GM19193 (cell line): ENCODE results near the gene NOTCH1.
A peak's percentile ranks its signal among the peaks of the same experiment; 100 is the strongest.

Experiments
- POLR2A ChIP-seq: IDR thresholded peaks from 4 replicates; pipeline ENCODE4 v1.6.1; 2011; ENCODE audit not compliant: insufficient read depth, insufficient read length; ENCODE audit errors: extremely low read depth

NOTCH1 gene

DNA sequence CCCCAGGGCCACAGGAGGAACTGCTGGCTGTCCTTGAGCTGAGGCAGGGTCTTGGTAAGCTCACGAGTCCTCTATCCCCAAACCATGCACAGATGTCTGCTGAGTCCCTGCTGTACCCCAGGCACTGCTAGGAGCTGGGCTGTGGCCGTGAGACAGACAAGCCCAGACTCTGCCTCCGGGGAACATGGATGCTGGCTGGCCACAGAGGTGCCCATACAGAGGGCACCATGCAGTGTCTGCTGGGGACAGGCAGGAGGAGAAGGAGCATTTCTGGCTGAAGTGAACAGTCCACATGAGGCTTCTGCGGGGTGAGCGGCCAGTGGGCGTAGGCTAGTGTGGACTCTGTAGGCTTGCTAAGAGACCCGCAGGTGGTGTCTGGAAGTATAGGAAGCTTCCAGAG lies 58.2 kb downstream of the NOTCH1 start:
- no peak for TF ChIP-seq POLR2A

DNA sequence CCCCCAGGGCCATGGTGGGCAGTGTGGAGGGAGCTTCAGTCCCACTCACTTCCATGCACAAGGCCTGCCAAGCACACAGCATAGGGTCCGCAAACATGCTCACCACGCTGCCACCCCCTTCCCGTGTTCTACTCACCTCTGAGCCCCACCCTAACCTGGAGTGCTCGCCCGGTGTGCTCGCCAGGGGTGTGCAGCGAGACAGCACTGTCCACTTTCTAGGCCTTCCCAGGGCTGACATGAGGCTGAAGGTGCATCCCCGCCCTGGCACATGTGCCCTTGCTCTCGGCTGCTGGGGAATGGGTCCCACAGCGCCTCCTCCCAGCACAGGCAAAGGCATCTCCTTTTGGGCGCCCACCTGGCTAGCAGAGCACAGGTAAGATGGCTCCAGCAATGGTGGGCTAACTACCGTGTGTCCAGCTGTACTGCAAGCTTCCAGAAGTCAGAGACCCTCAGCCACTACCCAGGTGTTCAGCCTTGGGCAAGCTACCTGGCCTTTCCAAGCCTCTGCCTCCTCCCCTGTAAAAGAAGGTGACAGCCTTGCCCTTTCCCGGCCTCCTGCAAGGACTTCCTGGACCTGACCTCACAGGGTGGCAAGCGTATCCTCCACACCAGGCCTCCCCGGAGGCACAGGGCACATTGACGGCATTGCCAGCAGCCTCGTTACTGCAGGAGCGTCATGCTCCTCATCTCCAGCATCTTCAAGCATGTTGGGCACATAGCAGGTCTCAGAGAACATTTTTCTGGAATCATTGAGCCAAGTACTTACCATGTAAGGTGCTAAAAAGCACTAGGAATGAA lies 58.8 kb downstream of the NOTCH1 start:
- TF ChIP-seq POLR2A = no peak

GRCh38 chr9:136486131-136486530 lies 59.7 kb downstream of the NOTCH1 start:
- no peak for TF ChIP-seq POLR2A

DNA sequence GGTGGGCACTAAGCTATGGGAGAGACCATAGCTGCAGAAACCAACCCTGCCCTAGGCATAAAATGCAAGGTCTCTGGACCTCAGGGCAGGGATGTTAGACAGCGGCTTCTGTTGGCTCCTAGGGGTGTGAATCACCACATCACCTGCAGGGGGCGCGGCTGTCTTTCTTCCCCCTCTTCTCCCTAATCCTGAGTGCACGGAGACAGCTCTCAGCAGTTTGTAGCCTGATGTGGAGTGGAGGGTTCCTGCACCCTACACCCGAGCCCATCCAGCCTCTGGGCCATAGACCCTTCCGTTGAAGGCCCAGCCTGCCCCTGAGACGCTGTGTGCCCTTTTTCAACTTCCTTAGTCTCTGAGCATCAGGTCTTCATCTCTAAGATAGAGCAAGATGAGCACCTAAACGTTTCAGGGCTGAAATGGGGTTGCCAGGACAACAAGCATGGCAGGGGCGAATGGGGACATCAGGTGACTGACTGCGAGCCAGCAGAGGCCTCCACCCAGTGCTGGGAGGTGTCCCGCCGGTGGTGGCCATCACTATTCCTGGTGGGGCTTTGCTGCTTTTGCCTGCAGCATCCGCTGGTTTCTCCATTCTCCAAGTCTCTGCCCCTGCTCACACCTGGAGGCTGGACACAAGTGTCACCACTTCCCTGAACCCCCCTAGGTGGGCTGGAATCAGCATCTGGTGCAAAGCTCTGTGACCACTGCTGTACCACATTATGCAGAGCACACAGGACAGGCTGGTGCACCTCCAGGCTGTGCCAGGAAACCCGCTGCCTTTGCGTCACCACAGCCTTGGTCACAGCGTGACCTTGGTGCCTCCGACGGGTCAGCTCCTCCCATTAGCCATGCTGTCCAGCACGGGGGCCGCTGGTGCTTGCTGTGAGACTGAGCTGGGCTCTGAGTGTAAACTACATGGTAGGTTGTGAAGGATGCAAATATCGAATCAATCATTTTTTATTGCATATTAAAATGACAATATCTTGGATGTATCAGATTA lies 60.5 kb downstream of the NOTCH1 start:
- TF ChIP-seq POLR2A = no peak

- TF ChIP-seq POLR2A = no peak
Observed at GRCh38 chr9:136484153-136485048, 61.4 kb downstream of the NOTCH1 start.

DNA sequence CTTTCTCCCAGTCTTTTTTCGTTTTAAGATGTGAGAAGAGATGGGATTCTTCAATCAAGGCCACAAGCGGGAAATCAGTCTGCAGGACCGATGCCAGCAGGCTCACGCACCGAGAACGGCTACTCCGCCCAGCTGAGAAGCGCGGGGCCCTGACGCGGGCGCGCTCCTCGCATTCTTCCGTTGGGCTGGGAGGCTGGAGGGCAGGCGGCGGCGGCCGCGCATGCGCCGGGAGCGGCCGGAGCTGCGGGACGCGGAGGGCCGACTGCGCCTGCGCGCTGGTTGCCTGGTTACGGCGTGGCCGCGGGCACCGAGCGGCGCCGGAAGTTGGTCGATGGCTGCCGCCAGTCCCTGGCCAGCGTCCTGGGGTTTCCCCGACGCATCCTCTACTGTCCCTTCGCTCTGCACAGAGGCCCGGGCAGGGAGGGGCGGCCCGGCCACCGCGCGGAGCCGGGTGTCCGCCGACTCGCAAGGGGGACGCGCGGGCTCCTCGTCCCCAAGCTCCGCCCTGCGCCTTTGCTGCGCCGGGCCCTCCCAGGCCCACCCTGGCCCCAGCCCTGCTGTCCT lies 62.2 kb downstream of the NOTCH1 start:
- TF ChIP-seq POLR2A = peak; percentile 70

- peak; percentile 88 for TF ChIP-seq POLR2A
Observed at GRCh38 chr9:136482793-136483588, 62.9 kb downstream of the NOTCH1 start, which contains the start of gene SEC16A. SEC16A (minus strand) TSS chr9:136483040; CDS start chr9:136477615, 5,425 bp downstream.

- no peak for TF ChIP-seq POLR2A
Observed at GRCh38 chr9:136482046-136482792, 63.6 kb downstream of the NOTCH1 start.

DNA sequence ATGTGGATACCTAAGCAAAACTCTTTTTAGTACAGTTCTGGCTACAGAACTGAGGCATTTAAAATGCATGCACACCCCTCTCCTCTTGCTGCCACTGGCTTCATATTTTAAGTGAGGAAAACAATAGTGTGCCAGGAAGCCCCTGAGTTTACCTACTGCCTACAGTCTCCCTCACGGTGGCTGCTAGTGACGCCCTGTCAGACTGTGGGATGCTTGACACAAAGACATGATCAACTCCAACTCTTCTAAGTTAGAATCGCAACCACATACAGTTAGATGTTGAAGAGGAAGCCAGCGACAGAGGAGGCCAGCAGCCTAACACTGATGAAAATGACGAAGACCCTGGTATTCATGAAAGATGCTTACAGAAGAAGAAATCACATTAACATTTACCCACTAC lies 64.3 kb downstream of the NOTCH1 start:
- TF ChIP-seq POLR2A = no peak

DNA sequence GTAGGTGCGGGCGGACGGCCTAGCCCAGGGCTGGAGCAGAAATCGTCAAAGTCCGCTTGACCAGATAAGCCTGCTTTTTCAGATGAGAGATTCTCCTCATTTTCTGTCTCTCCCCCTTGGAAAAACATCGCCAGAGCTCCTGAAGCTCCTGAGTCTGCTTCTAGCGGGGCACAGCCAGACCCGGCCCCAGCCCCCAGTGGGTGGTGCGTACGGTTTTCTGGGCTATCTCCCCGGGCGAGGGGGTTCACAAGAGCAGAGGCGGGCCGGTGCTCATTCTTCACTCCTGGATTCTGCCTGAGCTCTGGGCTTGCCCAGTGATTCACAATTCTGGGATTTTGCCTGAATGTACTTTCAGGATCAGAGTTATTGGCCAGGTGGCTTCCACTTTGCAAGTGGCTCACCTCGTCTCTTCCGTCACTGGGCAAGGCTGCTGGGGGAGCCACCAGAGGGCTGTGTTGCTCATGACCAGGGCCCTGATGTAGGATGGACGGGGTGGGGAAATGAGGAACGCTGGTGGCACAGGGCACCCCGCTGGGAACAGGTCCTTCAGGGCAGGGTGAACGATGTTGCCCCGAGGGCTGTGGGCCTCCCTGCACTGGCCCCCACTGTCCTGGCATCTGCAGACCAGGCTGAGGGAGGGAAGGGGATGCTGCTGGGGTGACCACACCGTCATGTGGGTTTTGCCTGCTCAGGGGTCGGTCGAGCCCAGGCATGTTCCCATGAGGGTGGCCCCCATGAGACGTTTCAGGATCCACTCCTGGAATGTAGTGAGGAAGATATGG lies 69.3 kb downstream of the NOTCH1 start:
- TF ChIP-seq POLR2A = no peak

GRCh38 chr9:136474974-136475865 lies 70.6 kb downstream of the NOTCH1 start:
- no peak for TF ChIP-seq POLR2A
